ENCODE results near the gene MIPOL1. TPM values are rescaled to one million over a fixed set of nuclear protein-coding genes. Genes with fewer than 3 reads are reported as not detected.

The MIPOL1 gene
- total RNA-seq, 1 donor from 2014 or later, result 12.1 TPM

DNA sequence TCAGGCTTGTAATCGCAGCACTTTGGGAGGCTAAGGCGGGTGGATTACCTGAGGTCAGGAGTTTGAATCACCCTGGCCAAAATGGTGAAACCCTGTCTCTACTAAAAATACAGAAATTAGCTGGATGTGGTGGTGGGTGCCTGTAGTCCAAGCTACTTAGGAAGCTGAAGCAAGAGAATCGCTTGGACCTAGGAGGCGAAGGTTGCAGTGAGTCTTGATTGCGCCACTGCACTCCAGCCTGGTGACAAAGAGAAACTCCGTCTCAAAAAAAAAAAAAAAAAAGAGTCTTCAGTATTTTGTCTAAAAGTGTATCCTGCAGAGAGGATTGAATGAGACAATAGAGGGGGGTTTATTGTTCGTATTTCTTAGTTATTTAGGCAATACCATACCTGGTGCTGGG lies 372.0 kb downstream of the MIPOL1 start:
- H3K27me3 Mint-ChIP-seq (ENCODE audit: unreplicated experiment), result peaks cover 2% of the 10 kb centered on the region
- no peak for DNase-seq (ENCODE audit: low spot score)

DNA sequence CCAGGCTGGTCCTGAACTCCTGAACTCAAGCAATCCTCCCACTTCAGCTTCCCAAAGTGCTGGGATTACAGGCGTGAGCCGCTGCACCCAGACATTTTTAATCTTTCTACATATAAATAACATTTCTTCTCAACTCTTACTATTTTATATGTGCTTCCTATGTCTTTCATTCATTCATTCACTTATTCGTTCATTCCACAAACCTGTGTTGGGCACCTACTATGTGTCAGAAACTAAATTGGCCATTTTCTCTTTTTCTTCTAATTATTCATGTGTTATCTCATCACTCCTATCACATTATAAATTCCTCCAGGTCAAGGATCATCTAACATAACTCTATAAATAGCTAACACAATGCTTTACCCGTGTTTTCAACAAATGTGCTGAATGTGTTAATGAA lies 373.7 kb downstream of the MIPOL1 start:
- Mint-ChIP-seq H3K4me1 (ENCODE audit: unreplicated experiment) (peaks cover 5% of the 10 kb centered on the region), H3K9me3 (ENCODE audit: unreplicated experiment) (no peaks in the 10 kb centered on the region), H3K4me3 (ENCODE audit: unreplicated experiment) (no peak overlapping the region), H3K27me3 (ENCODE audit: unreplicated experiment) (peaks cover 3% of the 10 kb centered on the region), H3K36me3 (ENCODE audit: low read depth, unreplicated experiment) (no peaks in the 10 kb centered on the region), H3K27ac (ENCODE audit: unreplicated experiment) (no peak overlapping the region)
- TF ChIP-seq, protein P1, sequence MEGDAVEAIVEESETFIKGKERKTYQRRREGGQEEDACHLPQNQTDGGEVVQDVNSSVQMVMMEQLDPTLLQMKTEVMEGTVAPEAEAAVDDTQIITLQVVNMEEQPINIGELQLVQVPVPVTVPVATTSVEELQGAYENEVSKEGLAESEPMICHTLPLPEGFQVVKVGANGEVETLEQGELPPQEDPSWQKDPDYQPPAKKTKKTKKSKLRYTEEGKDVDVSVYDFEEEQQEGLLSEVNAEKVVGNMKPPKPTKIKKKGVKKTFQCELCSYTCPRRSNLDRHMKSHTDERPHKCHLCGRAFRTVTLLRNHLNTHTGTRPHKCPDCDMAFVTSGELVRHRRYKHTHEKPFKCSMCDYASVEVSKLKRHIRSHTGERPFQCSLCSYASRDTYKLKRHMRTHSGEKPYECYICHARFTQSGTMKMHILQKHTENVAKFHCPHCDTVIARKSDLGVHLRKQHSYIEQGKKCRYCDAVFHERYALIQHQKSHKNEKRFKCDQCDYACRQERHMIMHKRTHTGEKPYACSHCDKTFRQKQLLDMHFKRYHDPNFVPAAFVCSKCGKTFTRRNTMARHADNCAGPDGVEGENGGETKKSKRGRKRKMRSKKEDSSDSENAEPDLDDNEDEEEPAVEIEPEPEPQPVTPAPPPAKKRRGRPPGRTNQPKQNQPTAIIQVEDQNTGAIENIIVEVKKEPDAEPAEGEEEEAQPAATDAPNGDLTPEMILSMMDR (IDR thresholded peaks at IDR 0.05; ENCODE audit: unreplicated experiment), result no peak
- DNase-seq (ENCODE audit: low spot score), result no peak

More for the DNA sequence above, 372.0 kb downstream of the MIPOL1 start:
- H3K4me3 Mint-ChIP-seq (ENCODE audit: unreplicated experiment), result no peak overlapping the region
- H3K9me3 Mint-ChIP-seq (ENCODE audit: unreplicated experiment), result no peaks in the 10 kb centered on the region
- H3K36me3 Mint-ChIP-seq (ENCODE audit: low read depth, unreplicated experiment), result no peaks in the 10 kb centered on the region
- H3K4me1 Mint-ChIP-seq (ENCODE audit: unreplicated experiment), result peaks cover 5% of the 10 kb centered on the region
- H3K27ac Mint-ChIP-seq (ENCODE audit: unreplicated experiment), result no peak overlapping the region
- TF ChIP-seq, protein P1 (IDR thresholded peaks at IDR 0.05; ENCODE audit: unreplicated experiment), result no peak

DNA sequence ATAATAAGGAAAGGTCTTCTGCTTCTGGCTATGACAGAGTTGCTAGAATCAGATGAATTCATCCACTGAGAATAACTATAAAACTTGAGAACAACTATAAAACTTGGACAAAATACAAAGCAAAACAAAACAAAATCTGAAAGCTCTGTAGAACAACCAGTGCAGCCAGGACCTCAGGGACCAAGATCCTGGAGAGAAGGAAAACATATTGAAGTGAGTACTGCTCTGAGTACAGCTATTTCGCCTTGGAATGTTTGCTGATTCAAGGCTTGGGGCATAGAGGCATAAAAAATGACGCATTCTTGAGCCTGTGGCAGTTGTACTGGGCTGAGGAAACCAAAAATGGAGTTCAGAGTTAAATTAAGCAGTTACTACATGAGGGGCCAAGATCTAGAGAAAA lies 375.6 kb downstream of the MIPOL1 start:
- Mint-ChIP-seq H3K27me3 (ENCODE audit: unreplicated experiment) (peaks cover 5% of the 10 kb centered on the region), H3K4me1 (ENCODE audit: unreplicated experiment) (no peaks in the 10 kb centered on the region), H3K27ac (ENCODE audit: unreplicated experiment) (no peak overlapping the region), H3K9me3 (ENCODE audit: unreplicated experiment) (no peaks in the 10 kb centered on the region), H3K4me3 (ENCODE audit: unreplicated experiment) (no peak overlapping the region), H3K36me3 (ENCODE audit: low read depth, unreplicated experiment) (no peaks in the 10 kb centered on the region)
- DNase-seq (ENCODE audit: low spot score), result no peak
- TF ChIP-seq, protein P1 (IDR thresholded peaks at IDR 0.05; ENCODE audit: unreplicated experiment), result no peak

DNA sequence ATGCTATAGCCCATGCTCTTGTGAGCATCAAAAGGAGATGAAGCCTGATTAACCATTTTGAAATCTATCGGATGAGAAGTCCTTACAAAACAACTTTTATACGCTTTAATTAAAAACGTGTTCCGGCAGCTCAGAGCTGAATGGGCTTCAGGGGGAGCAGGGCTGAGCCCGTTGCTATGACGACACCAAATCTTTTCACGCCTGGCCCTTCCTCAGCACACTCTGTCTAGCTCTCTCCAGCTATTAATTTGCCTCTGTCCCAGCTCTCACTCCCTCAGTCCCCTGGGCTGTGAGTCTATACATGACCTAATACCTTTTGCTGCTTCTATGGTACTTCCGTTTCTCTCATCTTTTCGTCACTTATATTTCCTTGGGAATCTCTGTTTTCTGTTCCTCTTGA lies 381.5 kb downstream of the MIPOL1 start:
- Mint-ChIP-seq H3K27ac (ENCODE audit: unreplicated experiment) (no peak overlapping the region), H3K4me1 (ENCODE audit: unreplicated experiment) (peaks cover 3% of the 10 kb centered on the region), H3K9me3 (ENCODE audit: unreplicated experiment) (no peaks in the 10 kb centered on the region), H3K27me3 (ENCODE audit: unreplicated experiment) (peaks cover 3% of the 10 kb centered on the region), H3K36me3 (ENCODE audit: low read depth, unreplicated experiment) (no peaks in the 10 kb centered on the region), H3K4me3 (ENCODE audit: unreplicated experiment) (no peak overlapping the region)
- TF ChIP-seq, protein P1 (IDR thresholded peaks at IDR 0.05; ENCODE audit: unreplicated experiment), result no peak
- DNase-seq (ENCODE audit: low spot score), result no peak

DNA sequence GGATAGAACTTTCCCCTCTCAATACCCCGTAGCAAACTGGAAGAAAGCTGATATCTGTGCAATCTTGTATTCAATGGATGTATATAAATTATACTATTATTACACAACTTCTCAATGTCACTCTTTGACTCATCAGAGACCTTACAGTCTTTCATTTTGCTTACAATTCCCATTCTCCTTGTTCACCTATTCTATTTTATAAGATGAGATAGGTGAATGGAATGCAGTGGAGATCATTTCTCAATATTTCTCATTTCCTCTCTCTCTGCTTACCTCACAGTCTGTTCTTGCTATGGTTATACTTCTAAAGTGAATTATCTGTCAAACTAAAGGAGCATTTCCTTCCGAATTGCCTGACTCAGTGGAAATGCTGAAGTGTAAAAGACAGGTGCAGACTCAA lies 382.4 kb downstream of the MIPOL1 start:
- H3K36me3 Mint-ChIP-seq (ENCODE audit: low read depth, unreplicated experiment), result no peaks in the 10 kb centered on the region
- H3K27me3 Mint-ChIP-seq (ENCODE audit: unreplicated experiment), result peaks cover 5% of the 10 kb centered on the region
- no peak overlapping the region for H3K4me3 Mint-ChIP-seq (ENCODE audit: unreplicated experiment)
- TF ChIP-seq, protein P1 (IDR thresholded peaks at IDR 0.05; ENCODE audit: unreplicated experiment), result no peak
- H3K4me1 Mint-ChIP-seq (ENCODE audit: unreplicated experiment), result peaks cover 3% of the 10 kb centered on the region
- no peak for DNase-seq (ENCODE audit: low spot score)
- no peaks in the 10 kb centered on the region for H3K9me3 Mint-ChIP-seq (ENCODE audit: unreplicated experiment)
- no peak overlapping the region for H3K27ac Mint-ChIP-seq (ENCODE audit: unreplicated experiment)
